COR-L47 (cell line): ENCODE data around the gene NTSR1.

Experiments used
- DNase-seq: peaks from one replicate; lab custom pipeline; 2025; lab: John Stamatoyannopoulos, UW

Gene NTSR1

DNA sequence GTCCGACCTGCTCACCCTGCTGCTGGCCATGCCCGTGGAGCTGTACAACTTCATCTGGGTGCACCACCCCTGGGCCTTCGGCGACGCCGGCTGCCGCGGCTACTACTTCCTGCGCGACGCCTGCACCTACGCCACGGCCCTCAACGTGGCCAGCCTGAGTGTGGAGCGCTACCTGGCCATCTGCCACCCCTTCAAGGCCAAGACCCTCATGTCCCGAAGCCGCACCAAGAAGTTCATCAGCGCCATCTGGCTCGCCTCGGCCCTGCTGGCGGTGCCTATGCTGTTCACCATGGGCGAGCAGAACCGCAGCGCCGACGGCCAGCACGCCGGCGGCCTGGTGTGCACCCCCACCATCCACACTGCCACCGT lies 885 bp downstream of the NTSR1 start:
- DNase-seq, result no peak

DNA sequence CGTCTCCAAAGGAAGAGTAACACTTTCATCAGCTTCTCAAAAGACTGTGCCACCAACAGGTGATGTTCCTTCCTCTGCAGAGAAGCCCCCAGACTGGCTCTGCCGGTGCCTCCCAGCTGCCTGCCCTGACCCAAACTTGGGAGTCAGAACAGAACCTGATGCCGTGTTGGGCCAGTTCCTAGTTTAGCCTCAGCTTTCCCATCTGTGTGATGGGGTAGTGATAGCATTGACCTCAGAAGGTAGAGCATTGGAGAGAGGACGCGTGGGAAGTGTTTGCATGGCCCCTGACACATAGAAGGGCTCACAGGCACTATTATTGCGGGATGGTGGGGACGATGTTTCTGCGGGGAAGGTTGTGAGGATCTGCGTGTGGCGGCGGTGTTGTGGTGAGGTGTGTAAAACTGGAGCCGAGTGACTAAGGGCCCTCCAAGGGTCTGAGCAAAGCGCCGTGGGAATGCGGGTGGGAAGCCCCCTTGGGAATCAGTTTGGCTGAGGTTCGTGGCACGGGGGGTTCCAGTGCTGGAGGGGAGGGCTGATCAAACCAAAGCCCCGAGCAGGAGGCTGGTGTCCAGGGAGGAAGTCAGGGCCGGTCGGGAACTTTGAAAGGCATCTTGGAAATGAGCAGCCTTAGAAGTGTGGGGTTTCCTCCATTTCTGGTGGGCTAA lies 1.7 kb downstream of the NTSR1 start:
- no peak for DNase-seq

DNA sequence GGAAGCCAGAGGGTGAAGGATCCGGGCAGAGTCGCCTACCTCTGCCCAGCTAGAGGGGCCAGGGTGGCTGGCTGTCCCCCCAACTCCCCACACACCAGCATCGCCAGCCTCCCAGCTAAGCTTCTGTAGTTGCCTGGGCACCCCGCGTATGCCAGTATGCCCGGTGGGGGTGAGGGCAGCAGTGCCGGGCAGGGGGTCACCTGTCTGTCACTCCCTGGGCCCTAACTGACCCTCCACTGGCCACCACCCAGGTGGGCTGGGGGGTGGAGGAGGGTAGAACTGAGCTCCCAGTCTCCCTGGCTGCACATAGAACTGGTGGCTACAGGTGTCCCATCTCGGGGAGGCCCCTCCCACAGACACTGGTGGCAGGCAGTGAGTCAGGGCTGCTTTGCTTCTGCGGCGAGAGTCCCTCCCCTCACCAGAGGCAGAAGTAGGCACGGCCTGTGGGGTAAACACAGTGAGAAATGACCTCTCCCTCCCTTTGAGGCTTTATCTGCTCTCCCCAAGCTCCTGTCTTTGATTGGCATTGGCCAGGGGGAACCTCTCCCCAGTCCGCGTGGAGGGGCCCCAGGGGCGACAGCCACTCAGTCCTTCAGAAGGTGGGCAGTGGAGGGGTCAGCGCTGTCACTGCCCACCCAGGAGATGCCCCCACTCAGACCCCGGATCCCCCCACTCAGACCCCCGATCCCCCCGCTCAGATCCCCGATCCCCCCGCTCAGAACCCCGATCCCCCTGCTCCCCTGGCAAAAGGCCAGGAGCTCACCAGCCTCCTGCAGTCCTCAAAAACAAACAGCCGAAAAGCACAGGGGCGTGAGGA lies 2.5 kb downstream of the NTSR1 start:
- no peak for DNase-seq

DNA sequence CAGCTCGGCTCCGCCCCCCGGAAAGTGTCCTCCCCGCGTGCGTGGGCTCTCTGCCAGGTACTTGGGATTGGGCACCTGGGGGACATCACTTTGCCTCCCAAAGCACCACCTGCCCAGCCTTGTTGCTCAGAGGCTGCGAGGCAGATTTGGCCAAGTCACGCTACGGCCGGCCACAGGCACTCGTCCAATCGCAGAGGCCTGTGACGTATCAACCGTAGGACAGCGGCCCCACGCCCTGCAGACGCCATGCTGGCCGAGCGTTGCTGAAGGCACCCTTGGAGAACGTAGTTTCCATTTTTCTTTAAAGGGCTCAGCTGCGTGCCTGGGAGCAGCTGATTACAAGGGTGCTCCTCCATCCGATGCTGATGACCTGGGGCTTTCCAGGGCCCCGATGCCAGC lies 3.1 kb downstream of the NTSR1 start:
- peak; percentile 84 for DNase-seq

DNA sequence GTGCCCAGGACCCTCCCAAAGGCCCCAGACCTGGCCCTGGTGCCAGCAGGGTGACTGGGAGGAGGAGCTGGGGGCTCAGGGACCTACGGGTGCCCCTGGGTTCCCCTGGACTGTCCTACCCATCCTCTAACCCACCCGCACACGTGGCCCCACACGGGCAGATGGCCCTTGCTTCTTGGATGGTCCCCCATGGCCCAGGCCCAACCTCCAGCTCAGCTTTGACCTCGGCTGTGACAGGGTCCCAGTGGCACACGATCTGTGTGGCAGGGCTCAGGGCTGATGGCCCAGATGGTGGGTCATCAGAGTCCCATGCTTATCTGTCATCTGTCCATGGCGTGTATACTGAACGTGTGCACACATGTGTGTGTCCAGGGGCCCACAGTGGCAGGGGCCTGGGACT lies 4.0 kb downstream of the NTSR1 start:
- DNase-seq, result no peak

DNA sequence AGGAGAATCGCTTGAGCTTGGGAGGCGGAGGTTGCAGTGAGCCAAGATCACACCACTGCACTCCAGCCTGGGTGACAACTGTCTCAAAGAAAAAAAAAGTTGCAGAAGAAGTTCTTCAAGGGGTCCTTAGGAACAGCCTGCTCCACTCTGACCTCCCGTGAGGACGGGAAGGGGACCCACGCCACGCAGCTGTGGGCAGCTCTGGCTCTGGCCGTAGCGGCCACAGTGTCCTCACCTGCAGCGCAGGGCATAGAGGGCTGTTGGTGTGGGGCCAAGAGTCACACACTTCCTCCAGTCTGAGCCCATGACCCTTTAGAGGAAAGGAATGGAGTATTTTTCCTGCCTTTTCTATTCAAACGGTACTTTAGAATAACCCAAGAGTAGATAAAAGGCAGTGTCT lies 5.4 kb downstream of the NTSR1 start:
- DNase-seq, result no peak

DNA sequence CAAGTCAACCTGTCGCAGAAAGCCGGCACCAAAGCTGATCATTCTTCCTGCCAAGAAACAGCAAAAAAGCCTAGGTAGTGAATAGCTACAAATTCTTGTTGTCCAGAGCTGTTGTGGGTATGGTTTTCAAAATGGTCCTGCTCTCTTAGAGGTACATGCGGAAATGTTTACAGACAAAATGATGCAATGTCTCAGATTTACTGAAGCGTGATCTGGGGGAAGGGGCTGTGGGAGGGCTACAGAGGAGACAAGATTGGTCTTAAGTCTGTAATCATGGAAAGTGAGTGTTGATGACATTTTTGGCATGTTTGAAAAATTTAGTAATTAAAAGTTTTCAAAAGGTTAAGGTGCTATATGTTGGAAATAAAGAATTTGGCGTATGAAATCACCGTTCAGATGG lies 6.2 kb downstream of the NTSR1 start:
- DNase-seq, result no peak

DNA sequence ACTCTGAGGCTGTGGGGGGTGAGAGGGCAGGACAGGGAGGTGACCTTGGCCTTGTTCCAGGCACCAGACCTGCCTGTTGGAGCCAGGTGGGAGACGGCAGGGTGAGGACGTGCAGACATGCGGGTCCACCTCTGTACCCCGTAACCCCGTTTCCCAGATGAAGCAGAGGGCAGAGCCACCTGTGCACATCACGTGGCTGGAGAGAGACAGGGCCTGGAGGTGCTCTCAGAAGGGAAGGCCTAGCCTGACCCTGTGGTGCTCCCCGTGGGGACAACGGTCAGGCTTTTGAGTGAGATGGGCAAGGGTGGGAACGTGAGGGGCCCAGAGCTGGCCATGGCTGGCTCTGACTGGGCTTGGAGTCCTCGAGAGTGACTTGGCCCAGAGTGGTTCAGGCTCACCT lies 6.6 kb downstream of the NTSR1 start:
- DNase-seq, result no peak

DNA sequence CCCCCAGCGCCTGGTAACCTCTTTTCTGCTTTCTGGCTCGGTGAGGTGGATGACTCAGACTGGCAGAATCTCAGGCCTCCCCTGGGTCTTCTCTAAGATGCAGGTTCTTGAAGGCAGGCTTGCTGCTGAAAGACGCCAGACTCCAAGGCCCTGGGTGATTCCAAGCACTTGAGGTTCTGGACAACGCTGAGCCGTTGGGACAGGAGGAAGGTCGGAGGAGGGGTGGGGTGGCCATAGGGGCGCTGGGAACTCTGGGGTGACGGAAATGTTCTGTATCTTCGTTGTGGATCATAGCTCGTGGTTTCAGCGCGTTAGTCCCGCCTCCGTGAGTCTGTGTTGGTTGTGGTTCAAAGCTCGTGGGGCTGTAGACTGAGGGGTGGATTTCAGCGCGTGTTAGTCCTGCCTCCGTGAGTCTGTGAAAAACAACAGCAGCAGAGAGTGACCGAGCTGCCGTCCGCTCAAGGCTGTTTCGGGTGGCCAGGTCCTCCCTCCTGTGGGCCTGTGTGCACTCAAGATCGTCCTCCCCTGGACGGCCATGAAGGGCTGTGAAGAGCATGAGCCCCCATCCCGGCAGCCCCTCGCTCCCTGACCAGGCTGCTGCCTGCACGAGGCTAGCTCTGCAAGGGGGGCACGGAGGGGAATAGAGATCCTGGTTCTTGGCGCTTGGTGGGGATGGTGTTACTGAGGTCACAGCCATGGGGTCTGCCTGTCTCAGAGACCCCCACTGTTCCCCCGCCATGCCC lies 7.7 kb downstream of the NTSR1 start:
- no peak for DNase-seq

DNA sequence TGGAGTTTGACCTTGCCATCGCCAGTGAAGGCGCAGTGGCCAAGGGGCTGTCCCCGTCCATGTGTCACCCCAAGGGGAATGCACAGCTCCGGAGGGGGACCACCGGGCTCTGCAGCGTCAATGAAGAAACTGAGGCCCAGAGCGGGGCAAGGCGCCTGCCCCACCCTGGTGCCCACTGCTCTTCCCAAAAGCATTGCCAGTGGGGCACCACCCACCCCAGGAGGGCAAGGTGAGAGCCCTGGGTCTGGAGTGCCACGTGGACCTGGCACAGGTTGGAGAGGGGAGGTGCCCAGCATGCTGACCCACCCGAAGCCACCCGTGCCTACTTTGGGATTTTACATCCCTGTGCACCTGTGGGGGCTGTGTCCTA lies 8.3 kb downstream of the NTSR1 start:
- no peak for DNase-seq

DNA sequence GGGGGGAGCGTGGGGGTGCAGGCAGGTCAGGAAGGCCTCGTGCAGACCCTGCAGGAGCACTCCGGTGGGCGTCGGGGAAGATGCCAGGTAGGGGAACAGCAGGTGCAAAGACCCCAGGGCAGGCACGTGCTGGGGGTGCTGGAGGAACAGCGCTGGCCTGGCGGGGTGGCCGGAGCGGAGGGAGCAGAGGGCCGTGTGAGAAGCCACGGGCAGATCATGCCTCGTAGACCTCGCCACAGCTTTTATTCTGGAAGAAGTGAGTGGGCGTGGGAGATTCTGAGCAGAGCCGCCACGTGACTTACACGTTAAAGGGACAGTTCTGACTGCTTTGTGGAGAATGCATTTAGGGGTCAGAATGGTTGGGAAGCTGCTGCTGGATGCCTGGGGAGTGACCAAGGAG lies 9.3 kb downstream of the NTSR1 start:
- no peak for DNase-seq

DNA sequence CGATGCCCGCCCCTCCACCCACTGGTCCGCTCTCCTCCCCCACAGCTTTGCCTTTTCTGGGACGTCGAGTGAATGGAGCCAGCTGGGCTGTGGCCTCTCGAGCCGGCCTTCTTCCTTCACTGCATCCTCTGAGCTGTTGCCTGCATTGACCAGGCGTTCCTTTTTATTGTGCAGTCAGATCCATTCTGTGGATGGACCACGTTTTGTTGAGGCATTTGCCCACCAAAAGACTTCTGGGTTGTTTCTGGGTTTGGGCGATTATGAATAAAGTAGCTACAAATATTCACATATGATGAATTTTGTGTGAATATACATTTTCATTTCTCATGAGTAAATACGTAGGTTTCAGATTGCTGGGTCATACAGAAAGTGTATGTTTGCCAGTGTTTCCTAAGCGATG lies 9.9 kb downstream of the NTSR1 start:
- no peak for DNase-seq

DNA sequence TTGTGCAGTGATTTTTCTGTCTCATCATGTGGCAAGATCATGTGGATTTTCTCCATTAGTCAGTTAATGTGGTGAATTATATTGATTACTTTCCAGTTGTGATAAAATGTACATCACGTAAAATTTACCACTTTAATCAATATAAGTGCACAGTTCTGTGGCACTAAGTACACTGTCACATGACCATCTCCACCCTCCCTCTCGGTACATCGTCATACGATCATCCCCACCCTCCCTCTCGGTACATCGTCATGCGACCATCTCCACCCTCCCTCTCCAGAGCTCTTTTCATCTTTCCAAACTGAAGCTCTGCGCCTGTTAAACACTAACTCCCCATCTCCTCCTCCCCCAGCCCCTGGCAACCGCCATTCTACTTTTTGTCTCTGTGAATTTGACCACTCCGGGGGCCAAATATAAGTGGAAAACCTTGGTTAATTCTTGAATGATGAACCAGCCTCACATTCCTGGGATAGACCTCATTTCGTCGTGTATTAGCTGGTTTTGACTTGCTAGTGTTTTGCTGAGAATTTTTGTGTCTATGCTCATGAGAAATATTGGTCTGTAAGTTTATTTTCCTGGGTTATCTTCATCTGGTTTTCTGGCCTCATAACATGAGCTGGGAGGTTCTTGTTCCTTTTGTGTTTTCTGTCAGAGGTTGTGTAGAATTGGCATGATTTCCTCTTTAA lies 10.8 kb downstream of the NTSR1 start:
- no peak for DNase-seq

DNA sequence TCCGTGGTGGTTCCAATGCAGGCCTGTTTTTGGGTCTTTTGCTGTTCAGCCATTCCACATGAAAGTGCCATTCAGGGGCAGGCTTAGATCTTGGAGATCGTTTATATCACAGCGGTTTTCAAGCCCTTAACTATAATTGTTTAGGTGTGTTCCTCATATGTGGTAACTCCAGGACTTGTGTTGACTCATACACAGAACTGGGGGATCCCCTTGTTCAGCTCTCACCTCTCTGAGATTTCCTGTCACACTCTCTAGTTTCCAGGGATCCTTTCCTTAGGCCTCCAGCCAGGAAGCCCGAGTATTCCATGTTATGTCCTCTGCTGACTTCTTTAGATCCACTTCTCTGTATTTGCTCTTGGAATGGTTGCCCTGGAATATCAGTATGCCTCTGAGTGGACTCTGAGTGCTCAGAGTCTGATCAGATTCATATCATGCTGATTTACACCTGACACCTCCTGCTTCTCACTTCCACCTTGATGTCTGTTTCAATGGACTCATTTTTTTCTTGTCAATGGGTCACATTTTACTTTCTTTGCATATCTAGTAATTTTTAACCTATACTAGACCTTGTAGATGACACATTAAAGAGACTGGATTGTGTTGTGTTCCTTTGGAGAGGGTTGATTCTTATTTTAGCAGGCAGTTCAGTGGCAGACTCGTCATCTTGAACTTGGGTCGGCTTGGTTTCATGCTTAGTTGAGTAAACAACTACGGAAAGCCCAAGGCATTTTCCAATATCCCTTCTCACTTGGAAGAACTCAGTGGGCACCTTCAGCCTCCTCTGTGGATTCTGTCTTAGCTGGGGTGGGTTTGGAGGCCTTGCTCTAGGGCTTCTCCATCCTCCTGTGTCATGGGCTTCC lies 13.1 kb downstream of the NTSR1 start:
- no peak for DNase-seq

DNA sequence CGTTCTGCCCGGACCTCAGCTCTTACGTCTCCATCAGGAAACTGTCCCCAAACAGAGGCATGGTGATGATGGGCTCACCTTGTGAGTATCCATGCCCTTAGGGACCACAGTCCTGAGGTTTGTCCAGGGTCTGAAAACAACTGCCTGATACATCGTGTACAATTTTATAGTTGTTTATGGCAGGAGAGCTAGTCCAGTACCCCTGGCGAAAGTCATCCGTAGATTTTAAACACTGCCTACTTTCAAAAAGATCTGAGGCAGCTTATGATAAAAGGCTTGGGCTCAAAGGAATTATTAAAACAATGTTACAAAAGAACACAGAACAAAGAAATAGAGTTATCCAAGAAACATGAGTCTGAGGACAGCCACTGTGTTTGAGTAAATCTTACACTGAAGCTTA lies 14.0 kb downstream of the NTSR1 start:
- DNase-seq, result no peak

DNA sequence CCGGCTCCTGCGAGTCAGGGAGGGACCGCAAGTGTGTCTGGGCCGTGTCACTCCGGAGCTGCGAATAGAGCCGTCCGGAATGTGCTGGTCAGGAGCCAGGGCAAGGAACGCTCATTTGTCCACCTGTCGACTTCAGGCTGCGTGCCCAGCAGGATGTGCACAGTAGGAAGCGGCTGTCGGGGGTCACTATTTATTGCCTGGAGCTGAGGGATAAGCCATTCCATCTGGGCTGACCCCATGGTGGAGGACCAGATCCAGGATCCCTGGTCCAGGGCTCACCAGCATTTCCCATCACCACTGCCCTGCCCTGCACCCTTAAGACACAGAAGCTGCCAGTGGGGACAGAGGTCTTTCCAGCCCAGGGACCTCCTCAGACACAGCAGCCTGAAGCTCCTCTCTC lies 14.7 kb downstream of the NTSR1 start:
- peak; percentile 61 for DNase-seq

DNA sequence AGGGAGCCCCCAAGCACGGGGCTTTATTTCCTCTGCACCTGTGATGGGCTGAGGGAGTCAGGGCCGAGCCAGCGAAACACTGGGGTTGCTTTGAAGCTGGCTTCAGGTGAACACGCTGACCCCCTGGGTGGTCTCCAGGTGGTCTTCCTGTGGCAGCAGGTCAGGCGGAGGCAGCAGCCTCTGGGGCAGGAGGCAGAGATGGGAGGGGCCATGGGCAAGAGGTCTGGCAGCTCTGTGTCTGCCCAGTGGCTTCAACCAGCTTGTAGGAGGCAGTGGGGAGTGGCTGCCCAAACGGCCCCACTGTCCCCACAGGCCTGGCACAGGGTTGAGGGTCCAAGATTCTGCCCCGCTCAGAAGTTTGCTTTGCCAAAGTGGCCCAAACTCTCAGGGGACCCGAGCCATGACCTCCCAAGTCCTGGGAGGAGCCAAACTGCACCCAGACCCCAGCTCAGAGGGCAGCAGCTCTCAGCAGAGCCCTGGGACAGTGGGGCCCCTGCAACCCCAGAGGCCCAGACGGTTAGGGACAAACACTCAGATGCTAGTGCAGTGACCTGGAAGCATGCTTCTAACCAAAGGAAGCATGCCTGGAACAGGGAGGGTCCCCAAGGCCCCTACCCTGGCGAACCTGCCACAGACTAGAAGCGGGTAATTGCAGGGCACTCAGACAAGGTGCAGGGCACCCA lies 15.3 kb downstream of the NTSR1 start:
- no peak for DNase-seq

DNA sequence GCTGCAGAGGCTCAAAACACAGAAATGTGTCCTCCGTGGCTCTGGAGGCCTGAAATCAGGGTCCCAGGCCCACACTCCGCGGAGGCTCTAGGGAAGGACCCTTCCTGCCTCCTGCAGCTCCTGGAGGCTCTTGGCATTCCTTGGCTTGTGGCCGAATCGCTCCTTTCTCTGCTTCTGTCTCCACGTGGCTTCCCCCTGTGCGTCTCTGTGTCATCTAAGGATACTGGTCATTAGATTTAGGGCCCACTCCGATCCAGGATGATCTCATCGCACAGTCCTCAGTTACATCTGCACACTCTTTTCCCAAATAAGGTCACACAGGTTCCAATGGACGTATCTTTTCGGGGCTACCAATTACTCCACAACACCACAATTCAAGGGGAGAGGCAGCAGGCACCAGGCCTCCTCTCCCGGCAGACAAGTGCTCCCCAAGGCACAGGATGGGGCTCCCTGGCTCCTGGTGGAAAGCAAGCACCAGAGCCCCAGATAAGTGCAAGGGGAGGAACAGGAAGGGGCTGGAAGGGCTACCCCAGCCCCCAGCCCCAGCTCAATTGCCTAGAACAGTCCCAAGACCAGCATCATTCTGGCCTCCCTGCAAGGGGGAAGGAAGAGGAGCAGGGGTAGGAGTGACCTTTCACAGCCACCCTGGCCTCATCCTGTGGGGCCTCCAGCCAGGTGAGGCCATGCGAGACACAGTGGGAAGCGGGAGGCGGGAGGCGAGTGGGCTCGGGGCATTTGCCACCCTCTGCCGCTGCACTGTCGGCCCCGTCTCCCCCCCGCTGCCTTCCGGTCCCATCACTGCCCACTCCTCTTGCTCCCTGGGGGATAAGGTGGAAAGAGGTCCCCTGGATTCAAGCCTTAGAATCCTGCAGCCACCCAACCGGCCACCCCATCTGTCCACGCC lies 16.3 kb downstream of the NTSR1 start:
- DNase-seq, result no peak

DNA sequence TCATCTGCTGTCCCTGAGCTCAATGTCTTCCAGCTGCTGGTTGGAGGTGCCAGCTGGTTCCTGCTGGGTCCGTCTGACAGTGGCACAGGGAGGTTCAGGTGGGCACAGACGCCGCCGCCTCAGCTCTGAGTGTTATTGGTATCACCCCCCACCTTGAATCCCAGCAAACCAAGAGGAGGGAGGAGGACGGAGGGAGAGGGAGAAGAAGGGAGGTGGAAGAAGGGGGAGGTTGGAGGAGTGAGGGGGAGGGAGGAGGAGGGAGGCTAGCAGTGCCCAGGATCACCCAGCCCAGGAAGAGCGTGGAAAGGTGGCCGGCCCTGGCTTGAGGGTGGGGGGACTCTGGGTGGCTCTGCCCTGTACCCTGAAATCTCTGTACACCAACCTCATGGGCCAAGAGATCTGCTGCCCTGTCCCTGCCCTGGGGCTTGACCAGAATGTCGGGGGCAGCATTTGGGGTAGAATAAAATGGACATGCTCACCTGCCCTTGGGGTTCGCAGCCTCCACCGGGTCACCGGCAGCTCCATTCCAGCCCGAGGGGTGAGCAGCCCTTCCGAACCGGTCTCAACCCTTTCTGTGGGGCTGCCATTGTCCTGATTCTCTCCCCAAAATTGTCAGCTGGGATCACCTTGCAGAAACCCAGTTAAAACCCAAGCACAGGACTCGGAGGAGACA lies 17.1 kb downstream of the NTSR1 start:
- no peak for DNase-seq
